HEK293T (cell line): ENCODE data around the gene ABHD17C.

Experiments
- CTCF ChIA-PET: fragments of 350-600 bp; formaldehyde crosslinking; extraction: SDS; loops from one replicate; lab custom pipeline; 2021; ENCODE audit warnings: antibody characterized with exemption, inconsistent platforms; lab: Yijun Ruan, JAX
- POLR2A ChIA-PET: fragments of 350-600 bp; formaldehyde crosslinking; extraction: SDS; loops from one replicate; lab custom pipeline; 2020; ENCODE audit warnings: antibody characterized with exemption, inconsistent platforms; lab: Yijun Ruan, JAX
- DNase-seq: peaks from one replicate; pipeline ENCODE4 v3.0.0; 2012; ENCODE audit warnings: mixed read lengths; ENCODE audit errors: extremely low spot score
- ARNT ChIP-seq: fragments of 450-650 bp; IDR thresholded peaks from 2 replicates; pipeline ENCODE4 v1.6.1; 2017; ENCODE audit warnings: mild to moderate bottlenecking
- BHLHE40 ChIP-seq: fragments of 450-650 bp; IDR thresholded peaks from 2 replicates; pipeline ENCODE4 v1.6.1; 2016; ENCODE audit warnings: mild to moderate bottlenecking, moderate library complexity, borderline replicate concordance
- CTBP1 ChIP-seq: fragments of 450-650 bp; IDR thresholded peaks from 2 replicates; pipeline ENCODE4 v1.6.1; 2016; ENCODE audit warnings: borderline replicate concordance
- ELF4 ChIP-seq: fragments of 450-650 bp; IDR thresholded peaks from 2 replicates; pipeline ENCODE4 v1.6.1; 2017; ENCODE audit warnings: antibody characterized with exemption
- FOXA1 ChIP-seq: fragments of 450-650 bp; IDR thresholded peaks from 2 replicates; pipeline ENCODE4 v1.6.1; 2016; ENCODE audit warnings: mild to moderate bottlenecking
- FOXK2 ChIP-seq: fragments of 450-650 bp; IDR thresholded peaks from 2 replicates; pipeline ENCODE4 v1.6.1; 2016; ENCODE audit warnings: mild to moderate bottlenecking
- FOXM1 ChIP-seq: fragments of 450-650 bp; IDR thresholded peaks from 2 replicates; pipeline ENCODE4 v1.6.1; 2017; ENCODE audit warnings: mild to moderate bottlenecking, borderline replicate concordance
- HDGF ChIP-seq: fragments of 450-650 bp; IDR thresholded peaks from 2 replicates; pipeline ENCODE4 v1.6.1; 2017; ENCODE audit warnings: antibody characterized with exemption, borderline replicate concordance
- L3MBTL2 ChIP-seq: fragments of 450-650 bp; conservative IDR thresholded peaks from 2 replicates; pipeline ENCODE4 v1.6.1; 2016; ENCODE audit warnings: mild to moderate bottlenecking
- LEF1 ChIP-seq: fragments of 450-650 bp; IDR thresholded peaks from 2 replicates; pipeline ENCODE4 v1.6.1; 2017; ENCODE audit warnings: mild to moderate bottlenecking, borderline replicate concordance
- NFRKB ChIP-seq: fragments of 450-650 bp; IDR thresholded peaks from 2 replicates; pipeline ENCODE4 v1.6.1; 2016; ENCODE audit warnings: mild to moderate bottlenecking, moderate library complexity
- PKNOX1 ChIP-seq: fragments of 450-650 bp; IDR thresholded peaks from 2 replicates; pipeline ENCODE4 v1.6.1; 2016
- SP1 ChIP-seq: fragments of 450-650 bp; IDR thresholded peaks from 2 replicates; pipeline ENCODE4 v1.6.1; 2017
- SUZ12 ChIP-seq: fragments of 450-650 bp; IDR thresholded peaks from 2 replicates; pipeline ENCODE4 v1.6.1; 2016; ENCODE audit warnings: mild to moderate bottlenecking
- TARDBP ChIP-seq: fragments of 450-650 bp; IDR thresholded peaks from 2 replicates; pipeline ENCODE4 v1.6.1; 2016
- ZNF384 ChIP-seq: fragments of 450-650 bp; IDR thresholded peaks from 2 replicates; pipeline ENCODE4 v1.6.1; 2016

The ABHD17C gene

GRCh38 chr15:80662757-80663553, 32.2 kb upstream of the ABHD17C start:
- no peak for TF ChIP-seq SP1
- TF ChIP-seq LEF1 = no peak
- TF ChIP-seq TARDBP = no peak
- TF ChIP-seq FOXK2 = no peak
- ChIA-PET CTCF (no interaction called here), POLR2A (no interaction called here)
- no peak for DNase-seq

- ChIA-PET CTCF (interaction anchor here (0.6 to 1.0 kb wide), 2 partner anchors 97 to 151 kb away, joined by 3 read pairs; no protein-coding TSS in a partner anchor), POLR2A (no interaction called here)
- DNase-seq = no peak
- TF ChIP-seq ARNT = no peak
- no peak for TF ChIP-seq LEF1
- no peak for TF ChIP-seq SP1
- no peak for TF ChIP-seq HDGF
- TF ChIP-seq CTBP1 = no peak
- no peak for TF ChIP-seq NFRKB
- no peak for TF ChIP-seq FOXA1
- TF ChIP-seq FOXK2 = no peak
- TF ChIP-seq BHLHE40 = no peak
- TF ChIP-seq PKNOX1 = no peak
- TF ChIP-seq ZNF384 = no peak
- TF ChIP-seq L3MBTL2 = no peak
- no peak for TF ChIP-seq FOXM1
These were observed 30.0 kb upstream of the ABHD17C start for GRCh38 chr15:80665151-80665550.

- no peak for DNase-seq
- CTCF ChIA-PET = interaction anchor here (1.6 kb wide), 1 partner anchor 108 kb away, joined by 5 read pairs; no protein-coding TSS in a partner anchor
- TF ChIP-seq NFRKB (no peak), L3MBTL2 (no peak), PKNOX1 (no peak), CTBP1 (no peak), FOXA1 (no peak), BHLHE40 (no peak), TARDBP (no peak), ELF4 (no peak), LEF1 (no peak), HDGF (no peak), FOXM1 (no peak), SP1 (no peak), FOXK2 (no peak), ZNF384 (no peak), SUZ12 (no peak), ARNT (no peak)
- POLR2A ChIA-PET = interaction anchor here (0.6 kb wide), 1 partner anchor 110 kb away, joined by 3 read pairs; no protein-coding TSS in a partner anchor
These were observed 27.2 kb upstream of the ABHD17C start for GRCh38 chr15:80667936-80668335.

- CTCF ChIA-PET = interaction anchor here (1.5 to 1.6 kb wide), 2 partner anchors 8 to 108 kb away, joined by 5 read pairs; no protein-coding TSS in a partner anchor
- POLR2A ChIA-PET = no interaction called here
These were observed 26.4 kb upstream of the ABHD17C start for GRCh38 chr15:80668546-80669236.

More at GRCh38 chr15:80668546-80669236, 26.4 kb upstream of the ABHD17C start:
- DNase-seq = no peak
- TF ChIP-seq BHLHE40 (no peak), LEF1 (no peak), CTBP1 (no peak), SUZ12 (no peak), L3MBTL2 (no peak), FOXM1 (no peak), HDGF (no peak), ZNF384 (no peak), PKNOX1 (no peak), FOXA1 (no peak), FOXK2 (no peak), SP1 (no peak), NFRKB (no peak), ARNT (no peak), ELF4 (no peak)
